ENCODE data around the gene POLR2E. TPM values are rescaled to one million over a fixed set of nuclear protein-coding genes. Genes with fewer than 3 reads are reported as not detected.

The POLR2E gene
- total RNA-seq, 6 donors from 2014 or later: 50.0 to 176 (median 103) TPM

DNA sequence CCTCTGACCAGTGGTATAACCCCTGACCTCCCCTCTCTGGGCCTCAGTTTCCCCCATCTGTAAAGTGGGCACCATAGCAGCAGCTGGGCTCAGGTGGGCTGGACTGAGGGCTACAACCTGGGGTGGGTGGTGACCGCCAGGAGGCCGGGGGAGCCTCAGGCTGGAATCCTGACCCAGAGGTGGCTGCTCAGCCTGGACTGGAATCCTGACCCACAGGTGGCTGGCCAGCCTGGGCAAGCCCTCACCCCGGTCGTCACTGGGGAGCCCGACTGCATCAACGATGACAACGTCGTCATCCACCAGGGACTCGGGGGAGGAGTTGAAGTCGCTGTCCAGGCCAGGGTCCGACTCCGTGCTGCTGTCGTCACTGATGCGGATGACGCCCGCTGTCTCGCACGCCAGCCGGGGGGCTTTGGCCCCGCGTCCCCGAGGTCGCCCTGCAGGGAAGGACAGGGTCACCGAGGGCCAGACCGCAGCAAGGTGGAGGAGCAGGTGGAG is 18.9 kb upstream of the POLR2E start:
- Histone ChIP-seq H3K4me1 (peaks cover 20 to 31% (median 23%) of the 10 kb centered on the region in 4 donors), H3K27me3 (no peaks in the 10 kb centered on the region), H3K27ac (peak overlapping the region; percentile 61 to 88 (median 80)), H3K36me3 (peaks cover 45 to 99% (median 97%) of the 10 kb centered on the region in 4 donors), H3K4me3 (no peak overlapping the region), H3K9me3 (no peaks in the 10 kb centered on the region)
- DNase-seq (peak in 1 of 2 donors; percentile 84), ATAC-seq (ENCODE audit: low FRiP score in 2 of 2) (no peak)
- TF ChIP-seq EP300 (IDR thresholded peaks at IDR 0.05): no peak
- no peak for TF ChIP-seq POLR2A (IDR thresholded peaks at IDR 0.05)
- TF ChIP-seq, protein P1, sequence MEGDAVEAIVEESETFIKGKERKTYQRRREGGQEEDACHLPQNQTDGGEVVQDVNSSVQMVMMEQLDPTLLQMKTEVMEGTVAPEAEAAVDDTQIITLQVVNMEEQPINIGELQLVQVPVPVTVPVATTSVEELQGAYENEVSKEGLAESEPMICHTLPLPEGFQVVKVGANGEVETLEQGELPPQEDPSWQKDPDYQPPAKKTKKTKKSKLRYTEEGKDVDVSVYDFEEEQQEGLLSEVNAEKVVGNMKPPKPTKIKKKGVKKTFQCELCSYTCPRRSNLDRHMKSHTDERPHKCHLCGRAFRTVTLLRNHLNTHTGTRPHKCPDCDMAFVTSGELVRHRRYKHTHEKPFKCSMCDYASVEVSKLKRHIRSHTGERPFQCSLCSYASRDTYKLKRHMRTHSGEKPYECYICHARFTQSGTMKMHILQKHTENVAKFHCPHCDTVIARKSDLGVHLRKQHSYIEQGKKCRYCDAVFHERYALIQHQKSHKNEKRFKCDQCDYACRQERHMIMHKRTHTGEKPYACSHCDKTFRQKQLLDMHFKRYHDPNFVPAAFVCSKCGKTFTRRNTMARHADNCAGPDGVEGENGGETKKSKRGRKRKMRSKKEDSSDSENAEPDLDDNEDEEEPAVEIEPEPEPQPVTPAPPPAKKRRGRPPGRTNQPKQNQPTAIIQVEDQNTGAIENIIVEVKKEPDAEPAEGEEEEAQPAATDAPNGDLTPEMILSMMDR (IDR thresholded peaks at IDR 0.05): no peak
- no peak for TF ChIP-seq POLR2AphosphoS5 (IDR thresholded peaks at IDR 0.05)
- WGBS, 2 donors: 92 to 98% methylated on average over 23 to 25 of the region's 25 CpGs

DNA sequence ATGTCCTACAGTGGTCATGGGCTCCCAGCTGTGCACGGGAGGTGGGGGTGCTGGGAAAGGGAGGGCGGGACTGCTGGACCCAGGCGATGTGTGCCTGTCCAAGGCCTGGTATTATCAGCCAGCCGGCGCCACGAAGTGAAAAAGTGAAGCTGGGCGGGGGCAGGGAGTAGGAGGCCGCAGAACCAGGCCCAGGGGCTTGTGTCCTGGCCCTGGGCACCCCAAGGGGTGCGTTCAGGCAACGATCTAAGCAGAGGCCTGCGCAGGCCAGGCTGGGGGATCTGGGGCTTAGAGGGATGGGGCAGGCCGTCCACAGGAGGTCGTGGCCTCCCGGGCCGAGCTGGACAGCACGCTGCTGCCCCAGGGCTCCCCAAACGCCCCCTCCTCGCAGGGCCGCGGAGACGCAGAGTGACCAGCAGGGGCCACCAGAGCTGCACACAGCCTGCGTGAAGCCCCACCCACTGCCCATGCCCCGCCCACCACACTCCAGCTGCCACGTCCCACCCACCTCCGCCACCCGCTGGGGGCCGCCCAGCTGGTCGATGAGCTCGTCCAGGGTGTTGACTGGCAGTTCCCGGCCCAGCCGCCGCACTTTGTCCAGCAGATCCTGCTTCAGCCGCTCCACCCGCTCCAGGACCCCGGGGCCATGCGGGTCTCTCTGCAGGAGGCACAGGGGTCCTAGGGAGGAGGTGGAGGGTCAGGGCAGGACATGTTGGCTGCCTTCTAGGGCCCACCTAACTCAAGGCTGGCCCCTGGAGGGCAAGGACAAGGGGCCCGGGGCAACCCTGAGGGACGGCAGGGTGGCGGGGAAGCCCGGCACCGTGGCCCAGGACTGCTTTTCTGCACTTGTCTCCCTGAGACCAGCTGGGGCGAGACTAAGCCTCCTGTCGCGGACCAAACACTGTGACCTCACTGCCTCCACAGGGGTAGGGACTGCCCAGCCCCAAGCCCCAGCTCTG is 18.1 kb upstream of the POLR2E start:
- Histone ChIP-seq H3K4me3 (no peak overlapping the region), H3K27me3 (no peaks in the 10 kb centered on the region), H3K4me1 (peaks cover 20 to 31% (median 23%) of the 10 kb centered on the region in 4 donors), H3K27ac (peak overlapping the region; percentile 61 to 88 (median 80)), H3K9me3 (no peaks in the 10 kb centered on the region), H3K36me3 (peaks cover 44 to 99% (median 97%) of the 10 kb centered on the region in 4 donors)
- DNase-seq (peak; percentile 97 to 98), ATAC-seq (ENCODE audit: low FRiP score in 2 of 2) (peak; percentile 92 to 93)
- TF ChIP-seq POLR2A (IDR thresholded peaks at IDR 0.05) (no peak), EP300 (IDR thresholded peaks at IDR 0.05) (no peak), POLR2AphosphoS5 (IDR thresholded peaks at IDR 0.05) (peak in 1 of 2 donors; percentile 74)
- TF ChIP-seq, protein P1 (IDR thresholded peaks at IDR 0.05): peak; percentile 89 to 98 (median 96)
- 69 to 70% methylated on average over 10 to 19 of the region's 44 CpGs for WGBS, 2 donors

DNA sequence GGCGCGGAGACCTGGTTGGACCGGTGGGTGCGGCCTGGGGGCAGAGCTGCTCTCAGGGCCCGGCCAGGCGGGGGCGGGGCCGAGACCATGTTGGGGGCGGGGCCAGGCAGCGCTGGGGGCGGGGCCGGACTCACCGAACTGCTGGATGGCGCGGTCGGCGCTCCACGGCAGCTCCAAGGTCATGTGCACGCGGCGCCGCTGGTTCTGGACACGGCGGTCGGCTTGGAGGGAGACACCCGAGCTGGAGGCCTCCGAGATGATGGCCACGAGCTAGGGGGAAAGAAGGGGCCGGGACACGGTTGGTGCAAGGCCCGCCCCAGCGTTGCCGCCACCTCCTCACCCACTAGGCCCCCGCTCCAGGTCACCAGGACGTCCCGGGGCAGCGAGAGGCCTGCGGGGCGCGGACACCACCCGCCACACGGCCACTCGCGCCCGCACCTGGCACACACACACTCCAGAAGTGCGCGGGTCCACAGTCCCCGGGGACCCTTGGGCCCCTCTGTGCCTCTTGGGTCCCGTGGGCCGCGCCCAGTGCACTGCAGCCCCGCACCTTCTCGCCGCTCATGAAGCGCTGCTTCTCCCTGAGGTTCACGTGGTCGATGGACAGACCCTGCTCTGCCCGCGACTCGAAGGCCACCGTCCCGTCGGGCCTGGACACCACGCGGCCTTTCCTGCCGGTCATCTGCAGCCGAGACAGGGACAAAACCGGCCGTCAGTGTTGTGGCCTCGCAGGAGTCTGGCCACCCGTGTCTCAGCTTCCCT is 17.3 kb upstream of the POLR2E start:
- Histone ChIP-seq H3K27ac (peak overlapping the region; percentile 18 to 88 (median 80)), H3K9me3 (no peaks in the 10 kb centered on the region), H3K4me1 (peaks cover 21 to 36% (median 23%) of the 10 kb centered on the region in 4 donors), H3K27me3 (no peaks in the 10 kb centered on the region), H3K36me3 (peaks cover 41 to 99% (median 96%) of the 10 kb centered on the region in 4 donors), H3K4me3 (no peak overlapping the region)
- peak; percentile 82 to 93 for DNase-seq
- ATAC-seq (ENCODE audit: low FRiP score in 2 of 2): peak; percentile 39 to 62
- TF ChIP-seq, protein P1 (IDR thresholded peaks at IDR 0.05): no peak
- TF ChIP-seq POLR2A (IDR thresholded peaks at IDR 0.05) (no peak), POLR2AphosphoS5 (IDR thresholded peaks at IDR 0.05) (no peak), EP300 (IDR thresholded peaks at IDR 0.05) (no peak)
- WGBS, 2 donors: 87 to 91% methylated on average over 34 to 36 of the region's 71 CpGs

DNA sequence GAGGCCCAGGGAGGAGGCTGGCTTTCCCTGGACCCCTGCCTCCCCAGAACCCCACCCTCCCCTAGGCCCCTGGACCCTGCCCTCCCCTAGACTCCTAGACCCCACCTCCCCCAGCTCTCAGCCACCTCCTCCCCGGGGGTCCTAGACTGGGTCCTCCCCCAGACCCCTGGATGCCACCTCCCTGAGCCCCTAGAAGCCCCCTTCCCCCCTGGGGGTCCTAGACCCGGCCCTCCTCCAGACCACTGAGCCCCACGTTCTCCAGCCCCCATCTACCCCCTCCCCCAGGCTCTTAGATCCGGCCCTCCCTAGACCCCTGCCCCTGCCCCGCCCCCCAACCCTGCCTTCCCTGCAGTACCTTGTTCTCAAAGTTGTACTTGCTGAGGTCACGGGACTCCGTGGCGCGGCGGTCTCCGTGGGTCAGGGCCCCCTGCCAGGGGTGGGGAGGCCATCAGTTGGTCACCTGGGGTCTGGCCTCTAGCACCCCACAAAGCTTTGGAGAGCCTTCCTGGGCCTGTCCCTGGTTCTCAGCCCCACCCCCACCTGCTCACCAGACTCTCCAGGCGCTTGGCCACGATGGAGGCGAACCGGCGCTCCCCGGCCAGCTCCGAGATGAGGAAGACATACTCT is 16.6 kb upstream of the POLR2E start:
- TF ChIP-seq EP300 (IDR thresholded peaks at IDR 0.05) (no peak), POLR2AphosphoS5 (IDR thresholded peaks at IDR 0.05) (no peak), POLR2A (IDR thresholded peaks at IDR 0.05) (no peak)
- TF ChIP-seq, protein P1 (IDR thresholded peaks at IDR 0.05): no peak
- no peak overlapping the region for H3K4me3 ChIP-seq
- DNase-seq (no peak), ATAC-seq (ENCODE audit: low FRiP score in 2 of 2) (no peak)
- peak overlapping the region in 3 of 4 donors; percentile 18 to 88 (median 83) for H3K27ac ChIP-seq
- H3K27me3 ChIP-seq: no peaks in the 10 kb centered on the region
- 67 to 81% methylated on average over 3 to 7 of the region's 18 CpGs for WGBS, 2 donors
- peaks cover 22 to 41% (median 29%) of the 10 kb centered on the region in 4 donors for H3K4me1 ChIP-seq
- H3K9me3 ChIP-seq: no peaks in the 10 kb centered on the region
- peaks cover 41 to 99% (median 96%) of the 10 kb centered on the region in 4 donors for H3K36me3 ChIP-seq

All from upper lobe of left lung (tissue), 6 donors.